GM12878 (cell line): Measurements from ENCODE around the gene KRTAP21-2.

ENCODE experiments used
- CTCF ChIP-seq, 3 experiments: IDR thresholded peaks in 2 of 3; conservative IDR thresholded peaks in 1 of 3; 2 replicates each; pipeline ENCODE4 v1.5.1; 2011; ENCODE audit warnings: low read depth in 3 of 3, low read length in 3 of 3, mild to moderate bottlenecking in 3 of 3, control low read depth in 2 of 3, moderate library complexity in 2 of 3, inconsistent platforms in 1 of 3, mixed read lengths in 1 of 3; ENCODE audit not compliant: control insufficient read depth in 2 of 3, insufficient read depth in 1 of 3; ENCODE audit errors: extremely low read depth in 1 of 3
- EGR1 ChIP-seq, 2 experiments: IDR thresholded peaks; 1 replicate in 1 of 2; 2 replicates in 1 of 2; pipeline ENCODE4 v1.6.1; 2011 to 2012; ENCODE audit warnings: low read depth in 2 of 2, low read length in 2 of 2, borderline replicate concordance in 1 of 2, mild to moderate bottlenecking in 1 of 2, moderate library complexity in 1 of 2
- EP300 ChIP-seq, 2 experiments: fragments of 150-350 bp in 1 of 2; IDR thresholded peaks; 2 replicates each; pipeline ENCODE4 v1.6.1; 2011 to 2012; ENCODE audit warnings: low read depth in 2 of 2, low read length in 2 of 2, borderline replicate concordance in 1 of 2, improper control_type of control experiment in 1 of 2, inconsistent platforms in 1 of 2; ENCODE audit not compliant: control insufficient read depth in 1 of 2
- HDGF ChIP-seq: fragments of 450-650 bp; IDR thresholded peaks from 2 replicates; pipeline ENCODE4 v1.6.1; 2016; ENCODE audit warnings: antibody characterized with exemption
- LARP7 ChIP-seq: fragments of 450-650 bp; IDR thresholded peaks from 2 replicates; pipeline ENCODE4 v1.6.1; 2017; ENCODE audit warnings: mild to moderate bottlenecking
- NR2F1 ChIP-seq: fragments of 450-650 bp; conservative IDR thresholded peaks from 2 replicates; pipeline ENCODE4 v1.6.1; 2017; ENCODE audit warnings: mild to moderate bottlenecking
- POLR2AphosphoS5 ChIP-seq: IDR thresholded peaks from 2 replicates; pipeline ENCODE4 v1.6.1; 2011; ENCODE audit warnings: mild to moderate bottlenecking, low read length, inconsistent platforms
- SPI1 ChIP-seq: IDR thresholded peaks from 2 replicates; pipeline ENCODE4 v1.6.1; 2011; ENCODE audit warnings: low read depth, mild to moderate bottlenecking, low read length, moderate library complexity, borderline replicate concordance; ENCODE audit not compliant: insufficient read depth
- ZBED1 ChIP-seq: IDR thresholded peaks from 2 replicates; pipeline ENCODE4 v1.6.1; 2016; ENCODE audit warnings: borderline replicate concordance

GRCh38 chr21:30719401-30719800, 27.7 kb downstream of the KRTAP21-2 start:
- TF ChIP-seq EGR1 (IDR thresholded peaks at IDR 0.05; ENCODE audit: borderline replicate concordance in 1 of 2, low read depth in 2 of 2, low read length in 2 of 2) (no peak), HDGF (no peak), LARP7 (no peak), NR2F1 (no peak), POLR2AphosphoS5 (no peak), ZBED1 (no peak), SPI1 (no peak), CTCF (IDR thresholded peaks at IDR 0.05 in 2 of 3, conservative IDR thresholded peaks at IDR 0.05 in 1 of 3; ENCODE audit: control insufficient read depth in 2 of 3, extremely low read depth in 1 of 3, insufficient read depth in 1 of 3, low read depth in 3 of 3, low read length in 3 of 3) (no peak), EP300 (IDR thresholded peaks at IDR 0.05; ENCODE audit: borderline replicate concordance in 1 of 2, control insufficient read depth in 1 of 2, low read depth in 2 of 2, low read length in 2 of 2) (no peak)
